SU-DHL-6 (cell line): ENCODE data around the gene MBNL1.

Experiments used
- CTCF ChIP-seq: fragments of 200-600 bp; sonication (generic); IDR thresholded peaks from one replicate; pipeline ENCODE4 v1.5.1; 2017; ENCODE audit warnings: antibody characterized with exemption, mild to moderate bottlenecking, low read length, moderate library complexity; ENCODE audit not compliant: insufficient read depth, poor library complexity, severe bottlenecking
- EZH2phosphoT487 ChIP-seq: fragments of 200-600 bp; sonication (generic), shearing (Covaris generic); conservative IDR thresholded peaks from 2 replicates; pipeline ENCODE4 v1.6.1; 2018; ENCODE audit warnings: mild to moderate bottlenecking, antibody characterized with exemption, low read length, moderate library complexity, mixed read lengths

- no peak for TF ChIP-seq CTCF
- no peak for TF ChIP-seq EZH2phosphoT487
Observed at GRCh38 chr3:152295344-152295743, 26.6 kb downstream of the MBNL1 start.
